Measurements from ENCODE around the gene SRGN. TPM values are rescaled to one million over a fixed set of nuclear protein-coding genes. Genes with fewer than 3 reads are reported as not detected.

Gene SRGN
- polyA plus RNA-seq, 1 donor from 2014 or later: not detected

GRCh38 chr10:69078311-69078710, 9.6 kb upstream of the SRGN start:
- Histone ChIP-seq H3K9me3 (ENCODE audit: low read length) (no peaks in the 10 kb centered on the region), H3K36me3 (ENCODE audit: insufficient read depth, low read length) (no peaks in the 10 kb centered on the region), H3K9ac (ENCODE audit: low read length) (no peak overlapping the region), H3K27me3 (ENCODE audit: insufficient read depth, low read depth, low read length) (no peaks in the 10 kb centered on the region), H3K4me3 (ENCODE audit: low read length) (no peak overlapping the region), H4K20me1 (ENCODE audit: insufficient read depth) (no peaks in the 10 kb centered on the region), H3F3A (ENCODE audit: insufficient read depth, low read length, poor library complexity, severe bottlenecking) (no peaks in the 10 kb centered on the region), H3K79me2 (replicated peaks; ENCODE audit: insufficient read depth, low read length) (no peaks in the 10 kb centered on the region), H3K4me2 (ENCODE audit: low read length) (no peak overlapping the region), H3K27ac (ENCODE audit: low read length) (no peak overlapping the region), H3K9me2 (ENCODE audit: insufficient read depth, low read length) (no peaks in the 10 kb centered on the region), H2AFZ (ENCODE audit: low read depth, low read length) (no peak overlapping the region)
- TF ChIP-seq, protein P1, sequence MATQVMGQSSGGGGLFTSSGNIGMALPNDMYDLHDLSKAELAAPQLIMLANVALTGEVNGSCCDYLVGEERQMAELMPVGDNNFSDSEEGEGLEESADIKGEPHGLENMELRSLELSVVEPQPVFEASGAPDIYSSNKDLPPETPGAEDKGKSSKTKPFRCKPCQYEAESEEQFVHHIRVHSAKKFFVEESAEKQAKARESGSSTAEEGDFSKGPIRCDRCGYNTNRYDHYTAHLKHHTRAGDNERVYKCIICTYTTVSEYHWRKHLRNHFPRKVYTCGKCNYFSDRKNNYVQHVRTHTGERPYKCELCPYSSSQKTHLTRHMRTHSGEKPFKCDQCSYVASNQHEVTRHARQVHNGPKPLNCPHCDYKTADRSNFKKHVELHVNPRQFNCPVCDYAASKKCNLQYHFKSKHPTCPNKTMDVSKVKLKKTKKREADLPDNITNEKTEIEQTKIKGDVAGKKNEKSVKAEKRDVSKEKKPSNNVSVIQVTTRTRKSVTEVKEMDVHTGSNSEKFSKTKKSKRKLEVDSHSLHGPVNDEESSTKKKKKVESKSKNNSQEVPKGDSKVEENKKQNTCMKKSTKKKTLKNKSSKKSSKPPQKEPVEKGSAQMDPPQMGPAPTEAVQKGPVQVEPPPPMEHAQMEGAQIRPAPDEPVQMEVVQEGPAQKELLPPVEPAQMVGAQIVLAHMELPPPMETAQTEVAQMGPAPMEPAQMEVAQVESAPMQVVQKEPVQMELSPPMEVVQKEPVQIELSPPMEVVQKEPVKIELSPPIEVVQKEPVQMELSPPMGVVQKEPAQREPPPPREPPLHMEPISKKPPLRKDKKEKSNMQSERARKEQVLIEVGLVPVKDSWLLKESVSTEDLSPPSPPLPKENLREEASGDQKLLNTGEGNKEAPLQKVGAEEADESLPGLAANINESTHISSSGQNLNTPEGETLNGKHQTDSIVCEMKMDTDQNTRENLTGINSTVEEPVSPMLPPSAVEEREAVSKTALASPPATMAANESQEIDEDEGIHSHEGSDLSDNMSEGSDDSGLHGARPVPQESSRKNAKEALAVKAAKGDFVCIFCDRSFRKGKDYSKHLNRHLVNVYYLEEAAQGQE (IDR thresholded peaks at IDR 0.05; ENCODE audit: borderline replicate concordance): no peak

DNA sequence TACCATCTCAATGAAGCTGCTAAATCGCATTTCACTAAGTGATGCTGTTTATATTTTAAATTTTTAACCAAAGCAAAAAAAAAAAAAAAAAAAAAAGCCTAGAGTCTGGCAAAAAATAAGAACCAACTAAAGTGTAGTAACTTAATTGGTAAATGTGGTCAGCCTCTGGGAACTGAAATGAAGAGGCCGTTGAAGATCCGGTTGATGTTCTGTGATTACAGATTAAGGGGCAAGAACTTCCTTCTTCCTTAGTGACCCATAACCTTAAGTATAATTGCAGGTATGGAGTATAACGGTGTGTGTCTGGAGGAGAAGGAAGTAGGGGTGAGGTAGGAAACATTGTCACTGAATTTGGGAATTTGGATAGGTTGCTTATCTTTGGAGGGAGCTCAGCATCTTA, 7.7 kb upstream of the SRGN start:
- Histone ChIP-seq H3K79me2 (replicated peaks; ENCODE audit: insufficient read depth, low read length) (no peaks in the 10 kb centered on the region), H3F3A (ENCODE audit: insufficient read depth, low read length, poor library complexity, severe bottlenecking) (no peaks in the 10 kb centered on the region), H3K4me2 (ENCODE audit: low read length) (no peak overlapping the region), H2AFZ (ENCODE audit: low read depth, low read length) (no peak overlapping the region), H3K9ac (ENCODE audit: low read length) (no peak overlapping the region), H3K9me2 (ENCODE audit: insufficient read depth, low read length) (no peaks in the 10 kb centered on the region), H4K20me1 (ENCODE audit: insufficient read depth) (no peaks in the 10 kb centered on the region), H3K9me3 (ENCODE audit: low read length) (no peaks in the 10 kb centered on the region), H3K27me3 (ENCODE audit: insufficient read depth, low read depth, low read length) (no peaks in the 10 kb centered on the region), H3K4me3 (ENCODE audit: low read length) (no peak overlapping the region), H3K36me3 (ENCODE audit: insufficient read depth, low read length) (no peaks in the 10 kb centered on the region), H3K27ac (ENCODE audit: low read length) (no peak overlapping the region)
- TF ChIP-seq POLR2AphosphoS5 (IDR thresholded peaks at IDR 0.05) (no peak), RAD21 (conservative IDR thresholded peaks at IDR 0.05) (no peak), CTCF (IDR thresholded peaks at IDR 0.05; ENCODE audit: poor library complexity, severe bottlenecking) (no peak), EZH2 (IDR thresholded peaks at IDR 0.05; ENCODE audit: borderline replicate concordance, insufficient read depth, low read length, poor library complexity, severe bottlenecking) (no peak), TAF1 (IDR thresholded peaks at IDR 0.05; ENCODE audit: low read depth) (no peak), SMC3 (conservative IDR thresholded peaks at IDR 0.05; ENCODE audit: poor library complexity) (no peak)
- TF ChIP-seq, protein P1 (IDR thresholded peaks at IDR 0.05; ENCODE audit: borderline replicate concordance): no peak

Data from neural cell (in vitro differentiated cells).